Measurements from ENCODE around the gene TNFSF11.

GRCh38 chr13:42595253-42595571, 21.3 kb downstream of the TNFSF11 start:
- TF ChIP-seq REST (IDR thresholded peaks at IDR 0.05; ENCODE audit: unreplicated experiment), result no peak
- no peak for TF ChIP-seq STAT1 (IDR thresholded peaks at IDR 0.05; ENCODE audit: unreplicated experiment)
- no peak for TF ChIP-seq CTCF (conservative IDR thresholded peaks at IDR 0.05; ENCODE audit: low read depth in 2 of 2)
- TF ChIP-seq POLR2AphosphoS5 (IDR thresholded peaks at IDR 0.05; ENCODE audit: low read depth), result no peak
- no peak for TF ChIP-seq JUNB (IDR thresholded peaks at IDR 0.05; ENCODE audit: unreplicated experiment)
- TF ChIP-seq EZH2 (IDR thresholded peaks at IDR 0.05; ENCODE audit: low read depth, unreplicated experiment), result no peak
- TF ChIP-seq ETS1 (IDR thresholded peaks at IDR 0.05), result no peak
- no peak for TF ChIP-seq ZNF462 (CRISPR knock-in tag; IDR thresholded peaks at IDR 0.05)
- TF ChIP-seq CREB1 (CRISPR knock-in tag; IDR thresholded peaks at IDR 0.05; ENCODE audit: low read depth), result no peak
